Stimulated activated CD4-positive, alpha-beta T cell treated with anti-CD3 and anti-CD28 coated beads, Interleukin-4, amount 100 ng/mL, for 48 hours (primary cell): ENCODE measurements around the gene HLA-C.
A peak's percentile ranks its signal among the peaks of the same experiment; 100 is the strongest.
"Not testable (repeated sequence)": the region's sequence is repeated elsewhere in the genome, so short reads cannot be mapped to it uniquely, and the experiment has no call there.

Experiments used
- DNase-seq, 2 donors: peaks; one replicate each; pipeline ENCODE4 v3.0.0-alpha.2; 2020; ENCODE audit warnings: low read depth in 2 of 2

The HLA-C gene

GRCh38 chr6:31271641-31272357 is at the start of gene HLA-C:
TSS of gene HLA-C (minus strand) at chr6:31272092. CDS start at chr6:31272071, 21 bp downstream.
- peak; percentile 76 to 81 for DNase-seq

- no peak for DNase-seq
These were observed 49.3 kb upstream of the HLA-C start for GRCh38 chr6:31321005-31321707.

GRCh38 chr6:31317036-31317435 is 45.1 kb upstream of the HLA-C start:
- no peak for DNase-seq

GRCh38 chr6:31309641-31310040 is 37.7 kb upstream of the HLA-C start:
- DNase-seq: no peak

GRCh38 chr6:31308845-31309175 is 36.9 kb upstream of the HLA-C start:
- no peak for DNase-seq

GRCh38 chr6:31308050-31308844 is 36.4 kb upstream of the HLA-C start:
- peak; percentile 45 to 51 for DNase-seq

GRCh38 chr6:31307669-31308049 is 35.8 kb upstream of the HLA-C start:
- DNase-seq: no peak

- DNase-seq: no peak
These were observed 33.9 kb upstream of the HLA-C start for GRCh38 chr6:31305703-31306219.

GRCh38 chr6:31304683-31305082 is 32.8 kb upstream of the HLA-C start:
- no peak for DNase-seq

- DNase-seq: no peak
These were observed 28.9 kb upstream of the HLA-C start for GRCh38 chr6:31300797-31301196.

GRCh38 chr6:31299947-31300346 is 28.1 kb upstream of the HLA-C start:
- DNase-seq: no peak

- DNase-seq: no peak
These were observed 27.6 kb upstream of the HLA-C start for GRCh38 chr6:31299511-31299910.

GRCh38 chr6:31294056-31294455 is 22.2 kb upstream of the HLA-C start:
- DNase-seq: no peak

- DNase-seq: no peak
These were observed 21.5 kb upstream of the HLA-C start for GRCh38 chr6:31293343-31293742.

GRCh38 chr6:31289788-31290187 is 17.9 kb upstream of the HLA-C start:
- no peak for DNase-seq

- DNase-seq: no peak
These were observed 15.7 kb upstream of the HLA-C start for GRCh38 chr6:31287619-31288018.

- no peak for DNase-seq
These were observed 14.1 kb upstream of the HLA-C start for GRCh38 chr6:31285982-31286381.

GRCh38 chr6:31285486-31285885 is 13.6 kb upstream of the HLA-C start:
- DNase-seq: no peak

- DNase-seq: not testable (repeated sequence)
These were observed 7.8 kb upstream of the HLA-C start for GRCh38 chr6:31279647-31280046.

- DNase-seq: peak in 1 of 2 donors; percentile 29
These were observed 1.1 kb upstream of the HLA-C start for GRCh38 chr6:31272836-31273626.

- DNase-seq: no peak
These were observed 544 bp upstream of the HLA-C start for GRCh38 chr6:31272436-31272835.
